Endodermal cell (in vitro differentiated cells): ENCODE measurements around the gene POLE. TPM values are rescaled to one million over a fixed set of nuclear protein-coding genes. Genes with fewer than 3 reads are reported as not detected.
A peak's percentile ranks its signal among the peaks of the same experiment; 100 is the strongest.

Source experiments
- DNase-seq: peaks from one replicate; pipeline ENCODE4 v3.0.0-alpha.2; 2017
- H3K27ac ChIP-seq: 2 replicates; pipeline ENCODE4 v1.5.1; 2013; ENCODE audit warnings: mild to moderate bottlenecking, low read depth, low read length, moderate library complexity
- H3K27me3 ChIP-seq: 2 replicates; pipeline ENCODE4 v1.6.1; 2013; ENCODE audit warnings: mild to moderate bottlenecking, low read length, moderate library complexity; ENCODE audit not compliant: insufficient read depth, control insufficient read depth, poor library complexity, severe bottlenecking
- H3K36me3 ChIP-seq: 2 replicates; pipeline ENCODE4 v1.7.0; 2013; ENCODE audit warnings: mild to moderate bottlenecking, low read length, moderate library complexity; ENCODE audit not compliant: control insufficient read depth, insufficient read depth
- H3K4me1 ChIP-seq: one replicate; pipeline ENCODE4 v1.7.0; 2013; ENCODE audit warnings: low read length; ENCODE audit not compliant: control insufficient read depth, insufficient read depth
- H3K4me3 ChIP-seq: 2 replicates; pipeline ENCODE4 v1.5.1; 2013; ENCODE audit warnings: mild to moderate bottlenecking, low read length, moderate library complexity
- H3K9ac ChIP-seq: 2 replicates; pipeline ENCODE4 v1.6.1; 2013; ENCODE audit warnings: mild to moderate bottlenecking, low read length, moderate library complexity; ENCODE audit not compliant: poor library complexity, severe bottlenecking; ENCODE audit errors: extremely low read depth
- H3K9me3 ChIP-seq: 2 replicates; pipeline ENCODE4 v1.6.1; 2013; ENCODE audit warnings: mild to moderate bottlenecking, low read length, moderate library complexity; ENCODE audit not compliant: control insufficient read depth
- H3K27ac Mint-ChIP-seq: 2 replicates; pipeline ENCODE4 v1.8.0; 2020; ENCODE audit warnings: mixed read lengths
- H3K27me3 Mint-ChIP-seq: 2 replicates; pipeline ENCODE4 v1.8.0; 2021; ENCODE audit warnings: mild to moderate bottlenecking, mixed read lengths; ENCODE audit not compliant: insufficient read depth
- H3K36me3 Mint-ChIP-seq: 2 replicates; pipeline ENCODE4 v1.8.0; 2020; ENCODE audit warnings: low read depth, mixed read lengths
- H3K4me1 Mint-ChIP-seq: 2 replicates; pipeline ENCODE4 v1.8.0; 2020; ENCODE audit warnings: mixed read lengths
- H3K4me3 Mint-ChIP-seq: 2 replicates; pipeline ENCODE4 v1.8.0; 2020; ENCODE audit warnings: mild to moderate bottlenecking, moderate library complexity, mixed read lengths
- H3K9me3 Mint-ChIP-seq: 2 replicates; pipeline ENCODE4 v1.8.0; 2020; ENCODE audit warnings: mild to moderate bottlenecking, mixed read lengths
- CTCF ChIP-seq: fragments of 200-600 bp; sonication (generic); conservative IDR thresholded peaks from 2 replicates; pipeline ENCODE4 v1.5.0; 2021; ENCODE audit warnings: antibody characterized with exemption, mild to moderate bottlenecking
- WGBS, 2 experiments: methylation state at CpG; one replicate each; pipeline versions ENCODE4 v1.1.5 to v1.1.7; 2013; ENCODE audit warnings: missing lambda C conversion rate in 2 of 2, mixed read lengths in 1 of 2; ENCODE audit not compliant: insufficient coverage in 1 of 2, insufficient read length in 1 of 2; 5-methylcytosine and 5-hydroxymethylcytosine counted together
- total RNA-seq, 2 donors: library from RNA; stranded (reverse); fragmentation: NEBNext Ultra II Directional in 1 of 2; extraction: Animal tissue kit (Norgen Biotek cat#: 25700) in 1 of 2; gene quantifications; 2 replicates in 1 of 2; 3 replicates in 1 of 2; pipeline ENCODE4 v1.2.1, GENCODE V29; 2021

Gene POLE
- total RNA-seq, 2 donors from 2014 or later: 165 to 212 TPM

GRCh38 chr12:132604151-132604618 lies 83.0 kb downstream of the POLE start:
- 80 to 87% methylated on average over 18 to 26 of the region's 26 CpGs for WGBS, 2 experiments
- H3K27me3 ChIP-seq: peaks cover 81% of the 10 kb centered on the region
- DNase-seq: peak; percentile 68

GRCh38 chr12:132603240-132604150 lies 83.6 kb downstream of the POLE start:
- H3K9ac ChIP-seq: no peak overlapping the region
- Mint-ChIP-seq H3K9me3 (no peaks in the 10 kb centered on the region), H3K4me3 (no peak overlapping the region), H3K27ac (no peak overlapping the region), H3K36me3 (no peaks in the 10 kb centered on the region), H3K4me1 (peaks cover 4% of the 10 kb centered on the region), H3K27me3 (peaks cover 83% of the 10 kb centered on the region)
- WGBS, 2 experiments: 88 to 91% methylated on average over 40 to 67 of the region's 67 CpGs
- H3K9me3 ChIP-seq: no peaks in the 10 kb centered on the region
- H3K4me1 ChIP-seq: no peaks in the 10 kb centered on the region
- H3K27me3 ChIP-seq: peaks cover 74% of the 10 kb centered on the region
- H3K27ac ChIP-seq: peak overlapping the region; percentile 66
- no peaks in the 10 kb centered on the region for H3K36me3 ChIP-seq
- no peak for DNase-seq
- H3K4me3 ChIP-seq: no peak overlapping the region
- no peak for TF ChIP-seq CTCF

More at GRCh38 chr12:132604151-132604618, 83.0 kb downstream of the POLE start:
- Mint-ChIP-seq H3K27me3 (peaks cover 87% of the 10 kb centered on the region), H3K27ac (no peak overlapping the region), H3K9me3 (no peaks in the 10 kb centered on the region), H3K36me3 (no peaks in the 10 kb centered on the region), H3K4me1 (no peaks in the 10 kb centered on the region), H3K4me3 (no peak overlapping the region)
- no peaks in the 10 kb centered on the region for H3K9me3 ChIP-seq
- H3K36me3 ChIP-seq: no peaks in the 10 kb centered on the region
- H3K4me1 ChIP-seq: no peaks in the 10 kb centered on the region
- no peak overlapping the region for H3K9ac ChIP-seq
- no peak overlapping the region for H3K27ac ChIP-seq
- no peak overlapping the region for H3K4me3 ChIP-seq
- TF ChIP-seq CTCF: no peak

GRCh38 chr12:132602572-132603239 lies 84.4 kb downstream of the POLE start:
- Histone ChIP-seq H3K4me3 (no peak overlapping the region), H3K27me3 (peaks cover 67% of the 10 kb centered on the region), H3K4me1 (no peaks in the 10 kb centered on the region), H3K36me3 (no peaks in the 10 kb centered on the region), H3K27ac (peak overlapping the region; percentile 66), H3K9ac (no peak overlapping the region), H3K9me3 (no peaks in the 10 kb centered on the region)
- TF ChIP-seq CTCF: no peak
- Mint-ChIP-seq H3K27ac (no peak overlapping the region), H3K36me3 (no peaks in the 10 kb centered on the region), H3K4me3 (no peak overlapping the region), H3K9me3 (no peaks in the 10 kb centered on the region), H3K27me3 (peaks cover 76% of the 10 kb centered on the region), H3K4me1 (peaks cover 4% of the 10 kb centered on the region)
- WGBS, 2 experiments: 59 to 70% methylated on average over 20 to 29 of the region's 29 CpGs
- peak; percentile 69 for DNase-seq
